GM12865 (cell line): ENCODE results near the gene ZNF784.
A peak's percentile ranks its signal among the peaks of the same experiment; 100 is the strongest.

Experiments used
- DNase-seq: peaks from one replicate; pipeline ENCODE4 v3.0.0; 2010; ENCODE audit warnings: low read depth
- H3K4me3 ChIP-seq: 2 replicates; pipeline ENCODE4 v1.5.1; 2011; ENCODE audit warnings: mild to moderate bottlenecking, low read depth, low read length, control low read depth
- CTCF ChIP-seq: IDR thresholded peaks from 2 replicates; pipeline ENCODE4 v1.5.1; 2011; ENCODE audit warnings: low read length, control low read depth, low read depth, inconsistent platforms; ENCODE audit not compliant: insufficient read depth; ENCODE audit errors: missing control alignments

ZNF784 gene

GRCh38 chr19:55652311-55653128 is 28.2 kb upstream of the ZNF784 start:
- DNase-seq, result no peak
- H3K4me3 ChIP-seq, result no peak overlapping the region; the same call in 1 of the 2 replicates
- no peak for TF ChIP-seq CTCF

- TF ChIP-seq CTCF, result no peak
- no peak overlapping the region for H3K4me3 ChIP-seq
- DNase-seq, result no peak
Measured at GRCh38 chr19:55651236-55651635, 26.9 kb upstream of the ZNF784 start.

- no peak for TF ChIP-seq CTCF
- no peak for DNase-seq
- H3K4me3 ChIP-seq, result no peak overlapping the region
Measured at GRCh38 chr19:55650602-55651230, 26.4 kb upstream of the ZNF784 start.

GRCh38 chr19:55650126-55650557 is 25.8 kb upstream of the ZNF784 start:
- no peak overlapping the region for H3K4me3 ChIP-seq
- DNase-seq, result no peak
- TF ChIP-seq CTCF, result no peak

GRCh38 chr19:55649268-55650125 is 25.1 kb upstream of the ZNF784 start:
- DNase-seq, result no peak
- no peak for TF ChIP-seq CTCF
- H3K4me3 ChIP-seq, result peak overlapping the region; percentile 80

GRCh38 chr19:55648585-55649267 is 24.4 kb upstream of the ZNF784 start:
- DNase-seq, result no peak
- peak overlapping the region; percentile 80 for H3K4me3 ChIP-seq
- no peak for TF ChIP-seq CTCF
